Peyer's patch (tissue), 4 donors: ENCODE measurements around the gene COQ10B.
A peak's percentile ranks its signal among the peaks of the same experiment; 100 is the strongest.

Source experiments
- POLR2A ChIP-seq, 2 donors: fragments of 450-650 bp; IDR thresholded peaks; one replicate each; pipeline ENCODE4 v1.5.1; 2017; ENCODE audit warnings: antibody characterized with exemption in 2 of 2, mild to moderate bottlenecking in 2 of 2, moderate library complexity in 2 of 2
- TF ChIP-seq, protein P1 (sequence below), 6 experiments: fragments of 450-650 bp in 4 of 6; fragments of 200-600 bp in 2 of 6; sonication (generic) in 1 of 6; IDR thresholded peaks; one replicate each; pipeline ENCODE4 v1.5.1; 2017 to 2019; ENCODE audit warnings: antibody characterized with exemption in 6 of 6, mild to moderate bottlenecking in 3 of 6, moderate library complexity in 1 of 6

DNA sequence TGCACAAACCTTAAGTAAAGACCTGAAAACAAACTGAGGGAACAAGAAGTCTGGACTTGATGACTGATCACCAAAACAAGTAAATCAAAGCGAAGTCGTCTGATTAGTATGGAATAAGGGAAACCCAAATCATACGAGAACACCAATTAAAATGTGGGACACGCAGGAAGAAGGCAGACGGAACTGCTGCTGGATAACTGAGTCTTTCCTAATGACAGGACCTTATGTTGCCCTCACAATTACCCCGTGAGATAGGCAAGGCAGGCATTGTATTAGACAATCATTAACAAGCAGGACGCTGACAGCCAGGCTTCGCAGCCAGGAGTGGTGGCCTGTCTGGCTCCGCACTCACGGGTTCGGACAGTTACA is 614 bp upstream of the COQ10B start:
- TF ChIP-seq, protein P1, sequence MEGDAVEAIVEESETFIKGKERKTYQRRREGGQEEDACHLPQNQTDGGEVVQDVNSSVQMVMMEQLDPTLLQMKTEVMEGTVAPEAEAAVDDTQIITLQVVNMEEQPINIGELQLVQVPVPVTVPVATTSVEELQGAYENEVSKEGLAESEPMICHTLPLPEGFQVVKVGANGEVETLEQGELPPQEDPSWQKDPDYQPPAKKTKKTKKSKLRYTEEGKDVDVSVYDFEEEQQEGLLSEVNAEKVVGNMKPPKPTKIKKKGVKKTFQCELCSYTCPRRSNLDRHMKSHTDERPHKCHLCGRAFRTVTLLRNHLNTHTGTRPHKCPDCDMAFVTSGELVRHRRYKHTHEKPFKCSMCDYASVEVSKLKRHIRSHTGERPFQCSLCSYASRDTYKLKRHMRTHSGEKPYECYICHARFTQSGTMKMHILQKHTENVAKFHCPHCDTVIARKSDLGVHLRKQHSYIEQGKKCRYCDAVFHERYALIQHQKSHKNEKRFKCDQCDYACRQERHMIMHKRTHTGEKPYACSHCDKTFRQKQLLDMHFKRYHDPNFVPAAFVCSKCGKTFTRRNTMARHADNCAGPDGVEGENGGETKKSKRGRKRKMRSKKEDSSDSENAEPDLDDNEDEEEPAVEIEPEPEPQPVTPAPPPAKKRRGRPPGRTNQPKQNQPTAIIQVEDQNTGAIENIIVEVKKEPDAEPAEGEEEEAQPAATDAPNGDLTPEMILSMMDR (IDR thresholded peaks at IDR 0.05): no peak
- peak; percentile 64 to 84 for TF ChIP-seq POLR2A (IDR thresholded peaks at IDR 0.05)
